NCI-H774 (cell line): ENCODE measurements around the gene SPOCK1.

Source experiments
- DNase-seq: peaks from one replicate; lab custom pipeline; 2025; lab: John Stamatoyannopoulos, UW

The SPOCK1 gene

DNA sequence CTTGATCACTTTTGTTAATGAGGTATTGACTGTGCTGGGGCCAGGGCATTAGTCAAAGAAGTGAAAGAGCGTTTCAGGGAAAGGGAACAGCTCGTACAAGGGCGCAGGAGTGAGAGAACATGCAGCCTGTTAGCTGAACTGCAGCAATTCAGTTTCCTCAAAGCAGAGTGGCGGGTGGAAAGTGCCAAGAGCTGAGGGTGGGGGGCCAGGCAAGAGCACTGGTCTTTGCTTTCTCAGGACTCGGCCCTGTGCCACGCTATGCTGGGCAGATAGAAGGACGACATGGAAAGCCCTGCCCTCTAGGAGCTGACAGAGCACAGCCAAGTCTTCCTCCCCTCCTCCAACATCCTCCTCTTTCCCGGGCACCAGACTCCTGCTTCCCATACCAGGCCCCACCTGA is 304.8 kb downstream of the SPOCK1 start:
- no peak for DNase-seq

DNA sequence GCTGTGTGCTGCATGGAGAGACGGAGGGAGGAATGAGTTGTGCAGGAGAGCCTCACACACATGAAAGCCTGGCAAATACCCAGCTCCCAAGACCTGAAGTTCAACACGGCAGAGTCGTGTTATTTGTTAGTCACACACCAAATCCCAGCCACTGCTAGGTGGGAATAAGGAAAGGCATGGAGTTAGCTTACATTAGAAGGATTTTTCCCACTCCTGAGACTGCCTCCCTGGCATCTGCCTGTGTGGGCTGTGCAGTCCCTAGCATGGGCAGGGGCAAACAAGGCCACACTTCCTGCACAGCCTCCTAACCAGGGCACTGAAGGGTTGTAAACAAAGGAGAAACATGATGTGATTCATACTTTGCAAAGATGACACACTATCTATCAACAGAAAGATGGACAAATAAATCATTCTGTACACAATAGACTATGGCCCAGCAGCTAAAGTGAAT is 306.8 kb downstream of the SPOCK1 start:
- DNase-seq, result no peak

DNA sequence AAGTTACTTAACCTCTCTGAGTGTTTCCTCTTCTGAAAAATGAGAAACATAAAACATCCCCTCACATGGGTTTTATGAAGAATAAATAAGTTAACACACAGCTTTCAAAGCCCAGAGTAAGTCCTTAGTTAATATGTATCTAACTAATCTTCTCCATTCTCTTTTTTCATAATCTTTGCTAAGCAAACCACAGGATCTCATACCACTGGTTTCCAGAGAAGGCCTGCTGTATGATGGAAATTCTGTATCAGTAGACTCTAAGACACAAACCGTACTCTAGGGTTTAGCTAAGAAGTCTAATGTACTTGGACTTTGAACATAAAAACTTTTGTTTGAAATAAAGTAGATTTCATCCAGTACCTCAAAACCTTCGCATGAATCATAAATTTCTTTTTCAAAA is 307.9 kb downstream of the SPOCK1 start:
- no peak for DNase-seq

DNA sequence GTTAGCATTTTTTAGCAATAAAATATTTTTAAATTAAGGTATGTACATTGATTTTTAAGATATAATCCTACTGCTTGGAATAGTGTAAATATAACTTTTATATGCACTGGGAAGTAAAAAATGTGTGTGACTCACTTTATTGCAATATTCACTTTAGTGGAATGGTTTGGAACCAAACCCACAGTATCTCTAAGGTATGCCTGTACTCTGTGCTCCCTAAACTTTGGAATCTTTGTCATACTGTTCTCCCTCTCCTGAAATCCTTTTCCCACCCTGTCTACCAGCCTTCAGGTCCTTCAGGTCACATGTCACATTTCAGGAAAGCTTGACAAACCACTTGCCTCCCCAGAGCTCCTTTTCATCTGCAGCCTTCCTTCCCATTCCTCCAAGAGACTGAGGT is 308.7 kb downstream of the SPOCK1 start:
- DNase-seq, result no peak

DNA sequence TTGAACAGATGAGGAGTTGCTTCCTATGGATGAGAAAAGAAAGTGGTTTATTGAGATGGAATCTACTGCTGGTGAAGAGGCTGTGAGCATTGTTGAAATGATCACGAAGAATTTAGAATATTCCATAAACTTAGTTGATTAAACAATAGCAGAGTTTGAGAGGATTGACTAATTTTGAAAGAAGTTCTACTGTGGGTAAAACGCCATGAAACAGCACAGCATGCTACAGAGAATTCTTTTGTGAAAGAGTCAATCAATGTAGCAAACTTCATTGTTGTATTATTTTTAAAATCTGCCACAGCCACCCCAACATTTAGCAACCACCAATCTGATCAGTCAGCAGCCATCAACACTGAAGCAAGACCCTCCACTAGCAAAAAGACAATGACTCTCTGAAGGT is 309.1 kb downstream of the SPOCK1 start:
- no peak for DNase-seq

DNA sequence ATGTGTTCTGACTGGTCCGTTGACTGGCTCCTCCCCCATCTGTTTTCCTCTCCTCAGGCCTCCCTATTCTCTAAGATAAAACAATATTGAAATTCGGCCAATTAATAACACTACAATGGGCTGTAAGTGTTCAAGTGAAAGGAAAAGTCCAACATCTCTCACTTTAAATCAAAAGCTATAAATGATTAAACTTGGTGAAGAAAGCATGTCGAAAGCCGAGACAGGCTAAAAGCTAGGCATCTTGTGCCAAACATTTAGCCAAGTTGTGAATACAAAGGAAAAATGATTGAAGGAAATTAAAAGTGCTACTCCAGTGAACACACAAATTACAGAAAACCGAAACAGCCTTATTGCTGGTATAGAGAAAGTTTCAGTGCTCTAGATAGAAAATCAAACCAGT is 310.6 kb downstream of the SPOCK1 start:
- no peak for DNase-seq

DNA sequence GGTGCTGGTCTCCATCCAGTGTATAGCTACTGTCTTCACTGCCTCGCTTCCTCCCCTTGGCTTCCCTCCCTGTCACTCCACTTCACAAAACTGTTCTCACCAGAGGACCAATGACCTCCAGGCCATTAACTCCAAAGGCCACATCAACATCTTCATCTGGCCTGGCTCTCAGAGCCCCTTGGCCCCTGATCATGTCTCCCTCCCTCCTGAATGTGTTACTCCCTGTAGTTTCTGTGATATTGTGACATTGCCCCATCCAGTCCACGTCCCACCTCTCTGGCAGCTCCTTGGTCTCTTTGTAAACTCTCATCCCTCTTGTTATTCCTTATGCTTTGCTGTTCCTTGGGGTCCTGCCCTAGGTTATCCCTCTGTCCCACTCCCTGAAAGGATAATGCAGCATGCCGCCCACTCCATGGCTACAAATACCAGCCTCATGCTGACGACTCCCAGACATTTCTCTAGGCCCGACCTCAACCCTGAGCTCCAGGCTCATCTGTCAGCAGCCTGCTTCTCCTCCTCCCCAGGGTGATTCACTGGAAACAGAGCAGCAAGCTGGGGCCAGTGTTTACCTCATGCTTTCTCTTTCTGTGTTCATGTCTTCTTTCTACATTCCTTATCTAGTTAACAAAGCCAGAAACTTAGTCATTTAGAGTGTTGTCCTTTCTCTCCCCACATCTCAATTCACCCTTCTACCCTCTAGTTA is 312.2 kb downstream of the SPOCK1 start:
- DNase-seq, result no peak

DNA sequence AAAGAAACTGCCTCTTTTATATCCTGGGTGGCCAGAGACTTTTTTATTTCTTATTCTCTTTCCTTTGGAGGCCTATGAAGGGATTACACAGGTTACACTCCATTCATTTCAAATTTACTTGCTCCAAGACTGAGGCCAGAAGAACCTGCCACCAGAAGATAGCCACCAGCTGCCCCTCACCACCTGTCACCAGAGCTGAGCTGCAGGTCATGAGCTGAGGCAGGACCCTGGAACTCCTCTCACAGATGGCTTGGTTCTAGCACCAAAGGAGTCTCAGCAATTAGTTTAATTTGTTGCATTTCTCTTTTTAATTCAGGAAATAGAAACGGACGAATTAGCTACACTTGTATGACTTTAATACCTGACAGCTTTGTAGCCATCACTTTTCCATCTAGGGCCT is 313.9 kb downstream of the SPOCK1 start:
- DNase-seq, result no peak

DNA sequence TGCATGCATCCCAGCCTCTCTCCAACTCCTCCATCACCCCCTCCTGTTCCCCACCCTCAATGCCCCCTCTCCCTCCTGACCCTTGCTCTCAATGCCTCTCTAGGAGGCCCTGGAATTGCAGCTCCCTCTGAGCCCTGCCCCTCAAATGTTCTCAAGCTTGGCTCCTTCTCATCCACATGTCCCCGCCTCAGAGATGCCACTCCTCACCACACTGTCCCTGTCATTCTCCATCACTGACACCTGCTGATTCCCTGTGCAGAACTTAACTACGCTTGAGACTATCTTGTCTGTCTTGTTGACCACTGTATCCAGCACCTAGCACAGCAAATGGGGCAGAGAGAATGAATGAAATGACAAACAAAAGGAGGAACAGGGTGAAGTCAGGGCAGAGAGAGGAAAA is 314.4 kb downstream of the SPOCK1 start:
- DNase-seq, result no peak

DNA sequence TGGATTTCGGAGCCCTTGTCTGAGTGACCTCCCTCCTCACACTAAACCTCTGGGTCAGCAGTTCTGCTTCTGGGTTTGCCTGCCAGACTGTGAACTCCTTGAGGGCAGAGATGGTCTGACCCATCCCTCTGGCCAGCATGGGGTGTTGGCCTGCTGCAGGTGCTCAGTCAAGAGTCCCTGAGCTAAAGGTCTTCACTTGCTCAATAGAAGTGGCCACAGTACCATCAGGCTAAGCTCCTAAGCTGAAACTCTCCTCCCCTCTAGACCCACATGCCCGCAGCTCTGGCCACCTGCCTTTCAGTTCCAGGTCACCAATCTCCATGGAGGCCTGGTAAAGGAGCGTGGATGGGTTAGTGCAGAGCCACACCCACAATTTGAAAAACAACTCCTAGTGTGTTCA is 316.6 kb downstream of the SPOCK1 start:
- DNase-seq, result no peak

DNA sequence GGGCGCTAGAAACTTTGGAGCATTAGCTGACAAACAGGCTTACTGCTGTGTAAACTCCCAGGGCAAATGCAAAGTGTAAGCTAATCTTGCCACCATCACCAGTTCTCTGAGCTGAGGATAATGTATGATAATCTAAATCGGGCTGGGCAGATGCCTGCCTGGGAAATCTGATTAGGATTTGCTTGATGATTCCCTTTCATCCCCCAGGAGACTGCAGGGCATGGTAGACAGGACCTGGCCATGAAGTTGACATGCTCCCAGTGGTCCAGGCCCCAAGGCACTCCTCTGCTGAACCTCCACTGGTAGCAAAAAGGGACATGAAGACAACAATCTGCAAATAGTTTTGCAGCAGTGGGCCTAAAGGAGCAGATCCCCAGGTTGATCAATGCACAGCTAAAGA is 317.5 kb downstream of the SPOCK1 start:
- DNase-seq, result no peak

DNA sequence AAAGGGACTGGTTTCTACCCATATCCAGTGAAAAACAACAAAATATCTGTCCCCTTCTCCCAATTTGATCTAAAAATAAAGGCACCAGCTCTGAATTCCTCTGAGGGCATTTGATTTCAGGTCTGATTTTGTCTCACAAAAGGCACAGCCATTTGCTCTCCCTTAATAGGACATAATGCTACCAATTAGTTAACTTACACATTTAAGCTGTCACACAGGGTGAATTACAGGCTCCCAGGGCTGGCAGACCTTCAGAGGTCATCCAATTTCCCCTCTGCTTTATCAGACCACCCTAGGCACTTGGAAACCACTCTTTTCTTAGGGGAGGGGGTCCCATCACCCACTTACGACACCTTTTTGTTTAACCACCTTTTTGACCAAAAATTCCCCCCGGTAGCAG is 319.9 kb downstream of the SPOCK1 start:
- DNase-seq, result no peak

DNA sequence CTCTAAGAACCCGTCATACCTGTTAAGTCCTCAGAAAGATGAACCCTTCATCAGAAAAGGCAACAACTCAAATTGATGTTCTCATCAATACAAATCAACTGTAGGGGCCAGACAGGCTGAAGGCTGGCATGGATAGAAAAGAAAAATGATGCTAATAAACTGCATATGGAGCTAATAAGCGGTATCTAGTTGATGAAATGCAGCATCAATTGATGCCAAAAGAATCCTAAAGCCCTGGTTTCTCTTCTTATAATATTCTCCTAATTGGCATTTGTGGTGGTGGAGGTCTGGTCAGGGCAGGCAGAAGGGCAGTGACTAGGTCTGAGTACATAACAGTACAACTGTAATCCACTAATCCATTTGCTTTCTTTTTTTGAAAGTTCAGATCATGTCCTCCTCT is 322.5 kb downstream of the SPOCK1 start:
- DNase-seq, result no peak

DNA sequence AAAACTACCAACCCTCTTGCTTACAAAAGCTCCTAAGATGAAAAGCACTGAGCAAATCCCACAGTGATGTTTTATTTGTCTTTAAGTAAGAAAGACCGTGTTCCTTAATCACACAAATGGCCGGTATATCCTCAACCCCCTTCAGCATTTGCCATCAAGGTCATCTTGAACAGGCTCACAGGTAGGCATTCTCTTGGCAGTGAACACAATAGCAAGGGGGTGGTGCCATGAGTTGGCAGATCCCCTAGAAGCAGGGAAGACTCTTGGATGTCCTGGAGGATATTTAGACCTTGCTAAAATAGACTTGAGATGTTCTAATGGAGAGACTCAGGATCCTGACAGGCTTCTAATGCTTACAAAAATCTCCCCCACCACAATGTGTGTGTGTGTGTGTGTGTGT is 323.0 kb downstream of the SPOCK1 start:
- DNase-seq, result no peak

DNA sequence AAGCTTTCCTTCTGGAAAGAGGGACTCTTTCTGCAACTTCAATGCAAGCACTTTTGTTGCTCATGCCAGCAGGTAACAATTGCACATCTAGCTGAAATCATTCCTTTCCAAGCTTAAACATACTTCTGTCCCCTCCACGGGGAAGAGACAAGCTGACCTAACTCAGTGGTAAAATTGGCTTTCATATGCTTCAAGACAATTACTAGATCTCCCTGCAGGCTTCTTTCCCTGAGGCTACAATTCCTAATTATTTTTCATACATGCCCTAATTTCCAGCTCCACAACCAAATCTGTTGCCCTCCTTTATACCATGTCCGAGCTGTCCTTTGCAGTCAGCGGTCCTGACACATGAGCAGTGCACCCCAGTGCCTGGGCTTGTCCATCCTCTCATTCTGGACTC is 324.9 kb downstream of the SPOCK1 start:
- no peak for DNase-seq

DNA sequence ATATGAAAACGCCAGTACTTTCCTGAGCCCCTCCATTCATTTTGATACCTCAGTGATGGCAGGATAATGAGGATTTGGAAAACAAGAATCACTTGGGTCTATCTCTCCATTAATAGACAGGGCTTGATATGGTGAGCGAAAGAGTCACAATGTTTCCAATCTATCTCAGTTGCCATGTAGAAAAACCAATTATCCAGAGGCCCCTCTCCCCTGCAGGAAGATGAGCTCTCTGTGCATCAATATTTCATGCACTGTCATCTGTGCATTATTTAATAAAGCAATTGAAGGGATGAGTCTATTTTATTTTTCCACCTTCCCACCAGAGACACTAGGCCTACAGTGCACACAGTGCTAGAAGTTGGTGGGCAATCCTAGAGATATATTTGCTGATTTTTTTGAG is 326.9 kb downstream of the SPOCK1 start:
- DNase-seq, result no peak

DNA sequence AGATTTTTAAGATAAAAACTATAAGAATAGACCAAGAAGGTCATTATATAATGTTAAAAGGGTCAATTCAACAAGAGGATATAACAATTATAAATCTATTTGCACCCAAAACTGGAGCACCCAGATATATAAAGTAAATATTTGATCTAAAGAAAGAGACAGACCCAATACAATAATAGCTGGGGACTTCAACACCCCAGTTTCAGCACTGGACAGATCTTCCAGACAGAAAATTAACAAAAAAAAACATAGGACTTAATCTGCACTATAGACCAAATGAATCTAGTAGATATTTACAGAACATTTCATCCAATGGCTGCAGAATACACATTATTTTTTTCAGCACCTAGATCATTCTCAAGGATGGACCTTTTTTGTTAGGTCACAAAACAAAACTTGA is 331.9 kb downstream of the SPOCK1 start:
- no peak for DNase-seq

DNA sequence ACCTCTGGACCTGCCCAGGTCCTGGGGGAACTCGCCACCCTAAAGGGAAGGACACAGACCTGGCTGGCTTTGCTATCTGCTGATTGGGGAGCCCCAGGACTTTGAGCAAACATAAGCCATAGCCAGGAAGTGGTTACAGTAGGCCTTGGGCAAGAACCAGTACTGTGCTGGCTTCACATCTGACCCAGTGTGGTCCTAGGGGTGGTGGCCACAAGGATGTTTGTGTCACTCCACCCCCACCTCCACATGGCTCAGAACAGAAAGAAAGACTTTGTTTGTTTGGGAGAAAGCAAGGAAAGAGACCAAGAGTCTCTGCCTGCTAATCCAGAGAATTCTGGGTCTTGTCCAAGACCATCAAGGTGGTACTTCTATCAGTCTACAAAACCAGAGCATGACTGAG is 334.2 kb downstream of the SPOCK1 start:
- DNase-seq, result no peak

DNA sequence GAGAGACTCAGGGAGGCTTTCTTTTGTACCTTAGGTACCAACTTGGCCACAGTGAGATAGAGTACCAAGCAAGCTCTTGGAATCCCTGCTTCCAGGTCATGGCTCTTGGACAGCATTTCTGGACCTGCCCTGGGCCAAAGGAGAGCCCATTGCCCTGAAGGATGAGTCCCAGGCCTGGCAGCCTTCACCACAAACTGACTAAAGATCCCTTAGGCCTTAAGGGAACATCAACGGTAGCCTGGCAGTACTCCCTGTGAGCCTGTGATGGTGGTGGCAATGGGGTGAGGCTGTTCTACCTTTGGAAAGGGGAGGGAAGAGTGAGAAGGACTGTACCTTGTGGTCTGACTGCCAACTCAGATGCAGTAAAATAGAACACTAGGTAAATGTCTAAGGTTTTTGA is 334.6 kb downstream of the SPOCK1 start:
- no peak for DNase-seq

DNA sequence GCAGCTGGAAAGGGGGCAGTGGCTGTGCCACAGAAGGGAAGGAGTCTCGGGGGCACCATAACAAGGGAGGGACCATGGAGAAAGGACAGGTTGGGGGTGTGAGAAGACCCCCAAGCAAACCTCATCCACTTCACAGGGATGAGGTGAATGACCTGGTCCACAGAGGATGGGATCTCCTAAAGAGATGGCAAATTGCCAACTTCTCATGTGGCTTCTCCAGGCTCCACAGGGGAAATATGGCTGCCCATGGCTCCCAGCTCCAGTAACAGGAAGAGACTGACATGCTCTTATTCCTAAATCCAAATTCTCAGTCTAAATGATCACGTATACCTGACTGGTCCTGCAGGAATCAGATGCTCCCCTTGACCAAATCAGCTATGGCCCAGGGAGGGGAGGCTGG is 340.4 kb downstream of the SPOCK1 start:
- DNase-seq, result no peak

DNA sequence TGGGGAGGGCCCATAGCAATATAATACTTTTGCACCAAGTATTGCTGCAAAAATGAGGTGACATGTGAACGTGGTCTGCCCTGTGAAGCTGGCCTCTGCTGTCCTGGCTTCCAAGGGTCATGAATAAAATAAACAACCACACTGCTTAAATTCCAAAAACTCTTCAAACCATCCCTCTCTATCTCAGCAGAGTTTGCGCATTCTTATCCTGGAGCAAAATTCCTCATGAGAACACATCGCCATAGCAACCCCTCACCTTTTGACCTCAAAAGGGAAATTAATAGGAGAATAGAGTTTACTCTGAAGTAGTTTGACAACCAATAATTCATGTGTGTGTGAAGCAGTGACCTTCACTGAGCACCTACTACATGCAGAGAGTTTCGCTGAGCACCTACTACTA is 342.9 kb downstream of the SPOCK1 start:
- DNase-seq, result no peak

DNA sequence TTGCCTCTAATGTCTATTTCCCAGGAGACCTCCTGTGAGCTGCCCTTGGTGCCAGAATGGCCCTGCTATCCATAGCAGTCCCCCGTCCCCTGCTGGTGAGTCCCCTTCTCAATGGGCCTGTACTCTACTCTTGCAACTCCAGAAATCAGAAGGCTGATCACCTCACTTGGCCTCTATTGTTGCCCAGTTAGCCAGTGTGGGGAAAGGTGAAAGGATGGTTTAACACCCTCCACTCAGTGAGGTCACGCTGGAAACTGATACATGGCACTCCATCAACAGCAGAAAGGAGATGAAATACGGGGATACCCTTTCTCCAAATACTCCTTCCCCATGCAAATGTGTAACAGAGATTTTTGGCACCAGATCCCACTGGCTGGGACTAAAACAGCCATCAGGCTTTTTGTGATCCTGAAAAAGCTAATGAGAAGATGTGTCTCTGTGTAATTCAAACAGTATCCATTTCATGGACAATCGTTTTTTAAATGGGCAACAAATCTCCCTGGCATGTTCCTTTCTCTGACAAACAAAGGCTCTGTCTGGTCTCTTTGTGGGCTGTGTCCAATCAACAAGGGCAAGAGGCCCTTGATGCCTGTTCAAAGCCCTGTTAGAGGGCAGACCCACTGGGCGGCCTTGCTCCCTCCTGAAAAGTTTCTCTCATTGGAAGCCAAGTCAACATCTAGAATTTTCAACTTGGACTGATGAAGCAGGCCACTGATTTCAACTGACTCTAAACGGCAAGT is 343.7 kb downstream of the SPOCK1 start:
- DNase-seq, result peak; percentile 79

DNA sequence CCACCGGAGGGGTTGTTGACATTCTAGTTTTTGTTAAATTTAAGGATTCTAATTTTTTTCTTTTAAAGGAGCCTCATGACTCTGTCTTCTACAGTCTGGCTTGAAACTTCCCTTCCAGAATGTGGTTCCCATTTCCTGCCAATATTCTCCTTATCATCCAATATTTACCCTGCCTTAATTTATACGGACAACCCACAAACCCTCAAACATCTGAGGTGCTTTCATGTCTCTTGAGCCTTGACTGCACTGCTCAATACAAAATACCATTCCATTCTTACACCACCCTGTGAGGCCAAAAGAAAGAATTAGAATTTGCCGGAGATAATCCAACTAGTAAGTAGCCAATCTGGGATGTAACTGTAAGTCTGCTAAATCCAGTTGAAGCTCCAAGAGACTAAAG is 346.5 kb downstream of the SPOCK1 start:
- no peak for DNase-seq

DNA sequence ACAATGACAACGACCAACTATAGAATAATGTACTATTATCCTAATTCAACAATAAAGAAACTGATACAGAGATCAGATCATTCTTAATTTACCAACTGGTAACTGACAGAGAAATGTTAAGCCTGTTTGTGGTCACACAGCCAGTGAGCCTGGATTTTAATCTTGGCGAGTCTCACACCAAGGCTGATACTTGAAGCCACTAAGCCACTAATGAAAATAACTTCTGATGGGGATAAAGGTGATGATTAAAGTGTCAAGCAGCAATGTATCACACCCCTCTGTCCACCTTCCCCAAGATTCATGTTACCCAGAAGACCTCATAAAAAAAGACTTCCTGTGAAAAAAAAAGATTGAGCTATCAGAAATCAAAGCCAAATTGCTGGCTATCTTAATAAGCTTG is 350.5 kb downstream of the SPOCK1 start:
- DNase-seq, result no peak
